SU-DHL-6 (cell line): ENCODE measurements around the gene CUBN.

ENCODE experiments used
- H2AFZ ChIP-seq: fragments of 200-600 bp; sonication (generic); 2 replicates; pipeline ENCODE4 v1.6.1; 2014; ENCODE audit warnings: low read depth, mild to moderate bottlenecking, moderate library complexity, mixed read lengths, antibody characterized with exemption, low read length; ENCODE audit not compliant: severe bottlenecking
- H3F3A ChIP-seq: fragments of 200-600 bp; shearing (Covaris generic); 2 replicates; pipeline ENCODE4 v1.6.0; 2016; ENCODE audit warnings: antibody characterized with exemption, mild to moderate bottlenecking; ENCODE audit not compliant: insufficient read depth
- H3K27ac ChIP-seq: fragments of 200-600 bp; sonication (generic); 2 replicates; pipeline ENCODE4 v1.5.1; 2016; ENCODE audit warnings: low read depth, mild to moderate bottlenecking, low read length, moderate library complexity, mixed read lengths
- H3K27me3 ChIP-seq: fragments of 200-600 bp; sonication (generic), shearing (Covaris generic); 2 replicates; pipeline ENCODE4 v1.6.0; 2014; ENCODE audit warnings: mild to moderate bottlenecking, low read length
- H3K36me3 ChIP-seq: fragments of 200-600 bp; sonication (generic); 2 replicates; pipeline ENCODE4 v1.6.1; 2014; ENCODE audit warnings: mild to moderate bottlenecking, low read length, mixed read lengths
- H3K4me2 ChIP-seq: fragments of 300-600, 200-600 bp; shearing (Covaris generic), sonication (generic); 2 replicates; pipeline ENCODE4 v1.6.0; 2014; ENCODE audit warnings: low read length, low read depth, mild to moderate bottlenecking; ENCODE audit not compliant: poor library complexity, severe bottlenecking
- H3K4me3 ChIP-seq: fragments of 200-600 bp; sonication (generic); 2 replicates; pipeline ENCODE4 v1.5.1; 2014; ENCODE audit warnings: antibody characterized with exemption, low read length, mild to moderate bottlenecking, mixed read lengths; ENCODE audit not compliant: insufficient read depth, poor library complexity, severe bottlenecking
- H3K79me2 ChIP-seq: fragments of 200-600 bp; sonication (generic); 2 replicates; pipeline ENCODE4 v1.6.1; 2014; ENCODE audit warnings: mild to moderate bottlenecking, low read length, moderate library complexity; ENCODE audit not compliant: insufficient read depth
- H3K9ac ChIP-seq: fragments of 200-600 bp; sonication (generic); 2 replicates; pipeline ENCODE4 v1.7.0; 2014; ENCODE audit warnings: mild to moderate bottlenecking, low read length
- H3K9me2 ChIP-seq: fragments of 200-600 bp; sonication (generic); replicated peaks from 2 replicates; pipeline ENCODE4 v1.6.1; 2014; ENCODE audit warnings: low read length; ENCODE audit not compliant: insufficient read depth
- H3K9me3 ChIP-seq: fragments of 200-600 bp; sonication (generic); 2 replicates; pipeline ENCODE4 v1.6.1; 2014; ENCODE audit warnings: low read length, mixed read lengths; ENCODE audit not compliant: insufficient read depth
- H4K20me1 ChIP-seq: fragments of 200-600 bp; sonication (generic); 2 replicates; pipeline ENCODE4 v1.6.1; 2014; ENCODE audit warnings: low read depth, mild to moderate bottlenecking, antibody characterized with exemption, low read length, moderate library complexity, mixed read lengths
- CTCF ChIP-seq: fragments of 200-600 bp; sonication (generic); IDR thresholded peaks from one replicate; pipeline ENCODE4 v1.5.1; 2017; ENCODE audit warnings: antibody characterized with exemption, mild to moderate bottlenecking, low read length, moderate library complexity; ENCODE audit not compliant: insufficient read depth, poor library complexity, severe bottlenecking
- EZH2phosphoT487 ChIP-seq: fragments of 200-600 bp; sonication (generic), shearing (Covaris generic); conservative IDR thresholded peaks from 2 replicates; pipeline ENCODE4 v1.6.1; 2018; ENCODE audit warnings: mild to moderate bottlenecking, antibody characterized with exemption, low read length, moderate library complexity, mixed read lengths

The CUBN gene

GRCh38 chr10:16931930-16932329, 197.7 kb downstream of the CUBN start:
- Histone ChIP-seq H3K27me3 (no peaks in the 10 kb centered on the region), H3K36me3 (no peaks in the 10 kb centered on the region), H3K9ac (no peak overlapping the region)

DNA sequence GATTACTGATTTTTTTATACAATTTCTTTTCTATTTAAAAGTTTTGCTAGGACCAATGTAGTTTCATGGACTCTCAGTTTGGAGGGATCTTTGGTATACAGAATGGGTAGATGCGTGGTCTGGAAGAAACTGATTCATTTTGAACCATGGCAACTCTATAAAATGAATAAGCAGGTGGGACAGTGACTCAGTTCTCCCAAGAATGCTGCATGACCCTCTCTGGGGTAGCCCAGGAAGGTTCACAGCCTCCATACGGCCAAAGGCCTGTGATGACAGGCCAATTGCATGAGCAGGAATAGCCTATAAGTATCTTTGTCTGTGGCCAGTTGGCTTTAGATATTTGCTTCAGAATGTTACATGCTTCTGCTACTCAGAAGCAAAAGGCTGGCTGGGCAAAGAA, 199.1 kb downstream of the CUBN start:
- Histone ChIP-seq H2AFZ (no peak overlapping the region), H4K20me1 (no peaks in the 10 kb centered on the region), H3K9me2 (no peaks in the 10 kb centered on the region), H3K27me3 (no peaks in the 10 kb centered on the region), H3K4me3 (no peak overlapping the region), H3K4me2 (no peak overlapping the region), H3F3A (no peaks in the 10 kb centered on the region), H3K9ac (no peak overlapping the region), H3K9me3 (no peaks in the 10 kb centered on the region), H3K27ac (no peak overlapping the region), H3K79me2 (no peaks in the 10 kb centered on the region), H3K36me3 (no peaks in the 10 kb centered on the region)
- TF ChIP-seq CTCF (no peak), EZH2phosphoT487 (no peak)

More at GRCh38 chr10:16931930-16932329, 197.7 kb downstream of the CUBN start:
- Histone ChIP-seq H3K27ac (no peak overlapping the region), H2AFZ (no peak overlapping the region), H3K4me3 (no peak overlapping the region), H3K79me2 (no peaks in the 10 kb centered on the region), H3K9me2 (no peaks in the 10 kb centered on the region), H4K20me1 (no peaks in the 10 kb centered on the region), H3K9me3 (no peaks in the 10 kb centered on the region), H3K4me2 (no peak overlapping the region), H3F3A (no peaks in the 10 kb centered on the region)
- no peak for TF ChIP-seq CTCF
- no peak for TF ChIP-seq EZH2phosphoT487

GRCh38 chr10:16929069-16929468, 200.5 kb downstream of the CUBN start:
- Histone ChIP-seq H3K9me3 (no peaks in the 10 kb centered on the region), H3K4me2 (no peak overlapping the region), H3K4me3 (no peak overlapping the region), H3F3A (no peaks in the 10 kb centered on the region), H3K27me3 (no peaks in the 10 kb centered on the region), H3K9ac (no peak overlapping the region), H3K27ac (no peak overlapping the region), H3K9me2 (no peaks in the 10 kb centered on the region), H3K36me3 (no peaks in the 10 kb centered on the region), H3K79me2 (no peaks in the 10 kb centered on the region), H2AFZ (no peak overlapping the region), H4K20me1 (no peaks in the 10 kb centered on the region)
- TF ChIP-seq CTCF (no peak), EZH2phosphoT487 (no peak)
